Activated CD4-positive, CD25-positive, alpha-beta regulatory T cell treated with anti-CD3 and anti-CD28 coated beads, Interleukin-2, amount 50 U/mL, for 72 hours (primary cell): ENCODE data around the gene ALPK1.
"Not testable (repeated sequence)": the region's sequence is repeated elsewhere in the genome, so short reads cannot be mapped to it uniquely, and the experiment has no call there.

Source experiments
- DNase-seq: peaks from one replicate; pipeline ENCODE4 v3.0.0; 2021

The ALPK1 gene

DNA sequence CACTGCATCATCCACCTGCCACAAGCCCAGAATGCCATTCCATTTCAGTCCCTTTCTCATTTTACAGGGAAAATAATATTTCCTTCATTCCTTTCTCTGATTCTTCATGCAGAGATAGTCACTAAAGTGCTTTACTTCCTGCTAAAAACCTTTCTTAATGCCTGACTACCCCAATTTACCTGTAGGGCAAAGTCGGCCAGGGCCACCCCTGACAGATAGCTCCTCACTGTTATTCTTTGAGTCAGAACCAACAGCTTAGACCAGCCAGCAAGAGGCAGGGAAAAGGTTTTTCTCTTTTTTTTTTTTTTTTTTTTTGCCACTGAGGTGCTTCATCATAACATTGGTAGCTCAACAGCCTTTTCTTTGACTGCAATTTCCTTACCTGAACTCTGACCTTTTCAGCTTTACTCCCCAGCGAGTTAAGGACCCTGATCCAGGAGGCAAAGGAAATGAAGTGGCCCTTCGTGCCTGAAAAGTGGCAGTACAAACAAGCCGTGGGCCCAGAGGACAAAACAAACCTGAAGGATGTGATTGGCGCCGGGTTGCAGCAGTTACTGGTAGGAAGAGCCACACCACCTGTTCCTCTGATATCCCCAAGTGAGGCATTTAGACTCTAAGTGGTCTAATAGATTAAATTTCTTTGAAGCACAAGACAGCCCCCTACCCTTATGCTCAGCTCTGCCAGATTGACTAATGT is 85.0 kb downstream of the ALPK1 start:
- no peak for DNase-seq

- DNase-seq: no peak
Measured at GRCh38 chr4:112386071-112386470, 88.9 kb downstream of the ALPK1 start.

- DNase-seq: no peak
Measured at GRCh38 chr4:112402098-112402497, 104.9 kb downstream of the ALPK1 start.

DNA sequence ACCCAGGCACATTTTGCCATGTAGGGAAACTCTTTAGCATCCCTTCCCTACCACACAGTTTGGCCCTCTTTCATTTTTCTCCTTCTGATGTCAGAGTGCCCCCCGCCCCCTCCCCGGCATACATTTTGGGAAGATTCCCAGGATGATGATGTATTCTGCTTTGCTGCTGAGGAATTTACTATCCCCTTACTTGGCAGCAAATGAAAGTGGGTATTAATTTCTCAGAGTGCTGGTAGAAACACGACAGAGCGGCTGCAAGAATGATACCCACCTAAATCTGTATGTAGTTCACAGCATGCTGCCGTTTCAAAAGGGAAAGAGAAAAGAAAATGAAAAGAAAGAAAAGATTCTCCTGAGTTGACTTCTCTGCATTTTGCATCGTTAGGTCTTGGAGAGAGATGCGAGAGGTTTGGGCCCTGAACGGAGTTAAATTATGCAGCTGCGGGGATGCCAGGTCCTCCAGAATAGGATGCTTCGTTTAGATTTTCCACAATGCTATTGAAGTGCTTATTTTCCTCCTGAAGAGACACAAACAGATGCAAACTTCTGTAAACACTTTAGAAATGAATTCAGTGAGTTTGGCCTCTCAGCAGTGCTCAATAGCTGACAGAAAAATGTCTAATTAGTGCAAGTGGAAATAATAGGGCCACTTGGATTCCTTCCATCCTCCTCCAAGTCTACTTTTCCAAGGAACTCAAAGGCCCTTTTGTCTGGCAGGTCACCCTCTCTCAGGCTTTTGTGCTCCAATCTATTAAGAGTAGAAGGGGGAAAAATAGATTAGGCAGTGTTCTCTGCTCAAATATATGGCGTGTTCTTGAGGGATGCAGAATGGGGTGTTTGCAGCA is 106.2 kb downstream of the ALPK1 start:
- no peak for DNase-seq

DNA sequence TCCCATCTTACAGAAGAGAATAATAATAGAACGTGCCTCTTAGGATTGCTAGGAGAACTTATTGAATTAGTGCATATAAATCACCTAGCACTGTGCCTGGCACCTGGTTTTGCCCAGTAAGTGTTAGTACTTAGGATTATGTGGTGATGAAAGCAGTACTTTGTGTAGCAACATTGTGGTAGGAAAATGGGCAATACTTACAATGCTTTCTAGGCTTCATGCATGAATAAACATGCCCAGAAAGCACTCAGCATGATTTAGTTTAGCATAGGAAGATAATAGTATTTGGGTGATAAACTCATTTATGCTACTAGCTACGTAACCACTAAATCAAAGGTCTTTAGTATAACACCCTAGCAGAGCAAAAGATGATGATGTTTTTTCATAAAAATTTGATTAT is 113.2 kb downstream of the ALPK1 start:
- no peak for DNase-seq

DNA sequence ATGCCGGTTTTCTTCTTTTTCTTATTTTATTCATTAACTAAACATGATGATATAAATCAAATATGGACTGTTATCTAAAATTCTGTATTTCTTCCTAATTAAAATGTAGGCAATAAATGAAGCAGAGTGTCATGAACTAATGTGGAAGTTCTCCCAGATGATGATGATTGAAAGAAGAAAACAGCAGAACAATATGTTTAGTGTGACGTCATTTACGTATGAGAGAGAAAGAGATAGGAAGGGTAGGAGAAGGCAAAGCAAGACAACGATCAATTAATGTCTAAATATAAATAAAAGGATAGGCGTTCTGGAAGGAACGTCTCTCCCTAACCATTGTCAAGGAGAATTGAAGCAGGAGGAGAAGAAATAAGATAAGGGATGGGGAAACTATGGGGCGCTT is 113.6 kb downstream of the ALPK1 start:
- no peak for DNase-seq

DNA sequence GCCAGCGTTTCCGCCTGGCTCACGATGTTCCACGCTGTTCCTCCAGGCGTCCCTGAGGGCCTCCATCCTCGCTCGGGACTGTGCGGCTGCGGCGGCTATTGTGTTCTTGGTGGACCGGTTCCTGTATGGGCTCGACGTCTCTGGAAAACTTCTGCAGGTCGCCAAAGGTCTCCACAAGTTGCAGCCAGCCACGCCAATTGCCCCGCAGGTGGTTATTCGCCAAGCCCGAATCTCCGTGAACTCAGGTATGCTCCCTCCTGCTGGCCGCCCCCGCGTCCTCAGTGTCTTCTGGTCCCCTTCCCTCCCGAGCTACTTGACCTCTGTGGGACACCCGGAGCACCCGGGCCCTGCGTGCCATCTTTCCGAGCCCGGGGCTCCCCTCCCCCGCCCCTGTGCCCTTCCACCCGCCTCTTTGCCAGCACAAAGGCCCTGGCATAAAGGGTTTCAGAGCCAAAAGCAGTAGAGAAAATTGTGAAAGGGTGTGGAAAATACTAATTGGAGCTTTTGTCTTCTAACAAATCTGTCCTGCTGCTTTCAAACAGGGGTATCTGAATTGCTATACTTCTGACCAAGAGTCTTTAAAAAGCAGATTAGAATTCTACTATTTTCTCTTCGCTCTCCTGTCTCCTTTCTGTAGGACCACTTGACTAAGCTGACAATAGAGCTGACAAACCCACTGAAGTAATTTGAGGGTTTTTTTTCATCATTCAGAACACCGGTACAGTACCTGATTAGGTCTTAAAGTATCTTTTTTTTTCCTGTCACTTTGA is 114.8 kb downstream of the ALPK1 start:
- DNase-seq: no peak

GRCh38 chr4:112416464-112416863 is 119.3 kb downstream of the ALPK1 start:
- no peak for DNase-seq

DNA sequence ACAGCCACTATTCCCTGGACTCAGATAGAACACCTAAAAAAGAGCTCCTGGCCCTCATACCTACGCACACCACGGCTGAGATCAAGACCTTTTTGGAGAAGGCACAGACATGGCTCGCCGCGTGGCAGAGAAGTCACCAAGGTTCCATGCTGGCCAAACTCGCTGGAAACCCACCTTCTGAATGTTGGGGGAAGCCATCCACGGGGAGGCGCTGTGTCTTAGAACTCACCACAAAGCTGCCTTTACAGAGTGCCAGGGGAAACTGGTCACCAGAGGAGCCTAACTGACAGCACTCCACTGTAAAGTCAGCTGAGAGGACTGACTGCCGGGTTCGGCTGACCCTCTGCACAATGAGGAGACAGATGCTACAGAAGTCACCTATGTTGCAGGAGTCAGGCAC is 120.9 kb downstream of the ALPK1 start:
- DNase-seq: no peak

GRCh38 chr4:112421911-112422310 is 124.7 kb downstream of the ALPK1 start:
- DNase-seq: no peak

DNA sequence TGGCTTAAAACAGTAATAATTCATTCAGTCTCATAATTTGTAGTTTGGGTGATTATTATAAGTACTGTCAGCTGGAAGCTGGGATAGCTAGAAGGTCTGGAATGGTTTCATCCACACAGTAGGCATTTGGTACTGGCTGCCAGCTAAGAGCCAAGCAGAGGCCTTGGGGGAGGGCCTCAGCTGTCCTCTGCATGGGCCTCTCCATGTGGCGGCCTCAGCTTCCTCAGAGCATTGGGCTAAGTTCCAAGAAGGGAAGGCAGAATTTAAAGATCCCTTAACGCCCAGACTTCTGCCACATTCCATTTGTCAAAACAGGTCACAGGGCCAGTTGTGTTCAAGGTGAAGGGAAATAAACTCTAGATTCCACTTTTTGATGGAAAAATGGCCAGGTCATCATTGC is 125.5 kb downstream of the ALPK1 start:
- DNase-seq: no peak

DNA sequence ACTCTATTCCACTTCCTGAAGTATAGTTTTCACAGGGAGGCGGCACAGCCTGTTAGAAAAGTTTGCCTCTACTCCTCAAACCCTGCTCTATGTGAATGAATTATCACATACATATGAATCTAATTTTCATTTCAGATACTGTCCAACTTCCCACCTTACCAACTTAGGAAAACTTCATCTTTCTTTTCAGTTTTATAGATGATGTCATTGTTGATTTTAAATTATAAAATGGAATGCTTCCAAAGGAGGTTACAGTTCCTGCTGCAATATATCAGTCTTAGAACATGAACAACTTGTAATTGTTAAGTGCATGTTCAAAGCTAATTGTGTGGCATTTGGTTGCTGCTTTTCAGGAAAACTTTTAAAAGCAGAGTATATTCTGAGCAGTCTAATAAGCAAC is 126.4 kb downstream of the ALPK1 start:
- no peak for DNase-seq

DNA sequence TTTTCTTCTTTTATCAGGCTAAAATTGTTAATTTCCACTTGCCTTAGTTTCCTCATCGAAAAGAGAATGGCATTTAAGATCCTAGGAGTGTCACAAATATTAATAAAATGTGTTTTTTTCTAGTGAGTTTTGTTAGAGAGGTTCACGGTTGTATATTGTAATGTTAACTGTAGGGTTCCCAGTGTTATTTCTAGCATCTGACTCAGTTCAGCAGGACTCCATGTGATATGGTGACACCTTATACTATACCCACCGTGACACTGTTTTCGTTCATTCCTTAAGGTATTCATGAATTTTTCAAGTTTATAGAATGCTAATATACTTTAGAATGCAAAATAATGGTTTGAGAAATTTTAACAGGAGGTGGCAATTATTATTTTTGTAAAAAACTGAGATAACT is 128.7 kb downstream of the ALPK1 start:
- DNase-seq: no peak

DNA sequence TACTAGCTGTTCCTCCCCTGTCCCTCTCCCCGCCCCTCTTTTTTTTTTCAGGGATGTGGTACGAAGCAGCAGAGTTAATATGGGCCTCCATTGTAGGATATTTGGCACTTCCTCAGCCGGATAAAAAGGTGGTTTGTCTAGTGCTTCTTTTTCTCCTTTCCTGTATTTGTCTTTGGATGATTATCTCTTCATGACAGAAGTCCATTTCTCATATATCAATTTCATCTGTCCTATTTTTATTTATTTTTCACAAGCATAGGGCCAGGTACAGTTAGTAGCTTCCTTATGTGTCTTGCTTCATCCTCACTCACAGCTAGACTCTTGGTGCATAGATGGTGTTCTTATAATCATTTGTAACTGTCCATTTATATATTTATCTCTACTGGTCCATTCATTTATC is 129.2 kb downstream of the ALPK1 start:
- no peak for DNase-seq

DNA sequence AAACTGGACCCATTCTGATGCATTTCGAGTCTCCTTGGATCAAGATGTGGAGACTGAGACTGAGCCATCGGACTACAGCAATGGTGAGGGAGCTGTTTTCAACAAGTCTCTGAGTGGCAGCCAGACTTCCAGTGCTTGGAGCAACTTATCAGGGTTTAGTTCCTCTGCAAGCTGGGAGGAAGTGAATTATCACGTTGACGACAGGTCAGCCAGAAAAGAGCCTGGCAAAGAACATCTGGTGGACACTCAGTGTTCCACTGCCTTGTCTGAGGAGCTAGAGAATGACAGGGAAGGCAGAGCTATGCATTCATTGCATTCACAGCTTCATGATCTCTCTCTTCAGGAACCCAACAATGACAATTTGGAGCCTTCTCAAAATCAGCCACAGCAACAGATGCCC is 134.0 kb downstream of the ALPK1 start:
- DNase-seq: no peak

GRCh38 chr4:112436987-112437386 is 139.8 kb downstream of the ALPK1 start:
- no peak for DNase-seq

- DNase-seq: not testable (repeated sequence)
Measured at GRCh38 chr4:112442226-112442625, 145.1 kb downstream of the ALPK1 start.

- DNase-seq: no peak
Measured at GRCh38 chr4:112448306-112449132, 151.3 kb downstream of the ALPK1 start.

DNA sequence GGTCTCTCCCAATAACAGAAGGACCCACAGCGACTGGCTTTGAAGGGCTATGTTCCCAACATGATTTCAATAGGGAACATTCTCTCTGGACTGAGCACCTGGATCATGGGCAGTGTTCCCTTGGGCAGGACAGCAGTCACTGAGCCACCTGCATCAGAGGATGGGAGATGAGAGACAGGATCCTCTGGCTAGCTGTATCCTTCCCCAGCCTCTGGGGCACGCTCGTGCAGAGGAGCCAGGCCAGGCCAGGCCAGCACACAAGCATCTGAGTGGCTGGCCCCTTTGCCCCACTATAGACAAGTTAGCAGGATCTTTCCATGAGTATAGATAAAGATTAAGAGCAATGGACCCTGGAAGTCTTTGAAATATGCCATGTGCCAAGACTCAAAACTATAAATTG is 152.5 kb downstream of the ALPK1 start:
- no peak for DNase-seq

DNA sequence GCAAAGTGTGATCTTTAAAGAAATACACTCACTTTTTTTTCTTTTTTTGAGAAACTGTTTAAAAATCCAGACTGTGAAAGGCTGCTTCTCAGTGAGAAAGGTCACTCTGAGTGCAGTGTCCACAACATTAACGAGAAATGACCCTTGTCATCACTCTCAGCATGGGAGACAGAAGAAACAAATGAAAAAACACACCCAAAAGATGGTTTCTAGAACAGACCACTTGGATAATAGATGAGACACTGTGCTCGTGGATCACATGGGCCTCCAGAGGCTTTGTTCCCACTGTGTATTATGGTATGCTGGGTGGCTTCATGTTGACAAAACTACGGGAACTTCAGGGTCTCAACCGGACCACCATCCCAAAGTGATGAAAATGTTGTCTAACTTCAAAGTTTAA is 153.9 kb downstream of the ALPK1 start:
- no peak for DNase-seq

DNA sequence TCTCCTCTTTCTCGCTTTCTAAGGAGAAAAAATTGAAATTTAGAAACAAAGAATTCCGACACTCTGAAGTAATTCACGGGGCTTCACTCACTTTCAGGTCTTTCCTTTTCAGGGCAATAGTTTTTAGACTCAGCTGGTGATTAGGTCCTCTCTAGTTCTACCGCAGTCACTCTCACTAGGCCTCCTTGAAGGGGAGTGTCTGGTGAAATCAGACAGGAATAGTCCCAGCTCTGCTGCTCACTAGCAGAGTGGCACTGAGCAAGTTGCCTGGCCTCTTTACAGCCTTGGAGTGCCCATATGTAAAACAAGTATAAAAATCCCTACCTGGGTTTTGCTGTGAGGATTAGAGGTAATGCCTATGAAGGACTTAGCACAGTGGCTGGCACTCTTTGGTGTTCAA is 154.7 kb downstream of the ALPK1 start:
- DNase-seq: no peak

DNA sequence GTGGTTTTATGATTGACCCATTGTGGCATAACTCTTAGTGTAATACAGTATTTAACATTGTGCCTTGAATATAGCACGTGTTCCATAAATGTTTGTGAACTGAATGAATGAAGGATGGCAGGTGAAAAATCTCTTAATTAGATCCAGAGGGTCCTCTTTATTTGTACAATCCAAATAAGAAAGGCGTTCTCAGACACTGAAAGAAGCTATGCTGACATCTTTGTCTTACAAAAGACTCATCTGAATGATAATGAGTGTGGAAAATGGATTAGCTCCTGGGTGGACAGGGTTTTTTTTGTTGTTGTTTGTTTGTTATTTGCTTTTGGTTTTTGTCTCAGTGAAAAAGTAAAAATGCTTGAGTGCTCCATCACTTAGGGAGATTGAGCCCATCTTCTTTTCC is 156.2 kb downstream of the ALPK1 start:
- no peak for DNase-seq

DNA sequence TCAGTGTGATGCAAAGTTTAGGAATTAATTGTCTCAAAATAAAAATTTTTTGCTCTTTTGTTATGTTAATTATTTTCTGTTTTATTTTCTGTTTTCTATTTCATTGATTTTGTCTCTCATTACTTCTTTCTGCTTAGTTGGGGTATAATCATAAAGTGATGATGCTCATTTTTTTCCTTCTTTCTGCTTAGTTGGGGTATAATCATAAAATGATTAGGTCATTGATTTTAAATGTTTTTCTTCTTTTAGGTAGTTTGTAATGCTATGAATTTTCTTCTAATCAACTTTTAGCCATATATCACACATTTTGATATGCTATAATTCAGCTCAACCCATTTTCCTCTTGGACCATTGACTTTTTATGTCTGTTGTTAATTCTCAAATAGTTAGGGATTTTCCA is 175.1 kb downstream of the ALPK1 start:
- no peak for DNase-seq
